NCI-H187 (cell line): Measurements from ENCODE around the gene AASDH.

ENCODE experiments used
- DNase-seq, 2 experiments: peaks; one replicate each; lab custom pipeline; 2025; lab: John Stamatoyannopoulos, UW

AASDH gene

DNA sequence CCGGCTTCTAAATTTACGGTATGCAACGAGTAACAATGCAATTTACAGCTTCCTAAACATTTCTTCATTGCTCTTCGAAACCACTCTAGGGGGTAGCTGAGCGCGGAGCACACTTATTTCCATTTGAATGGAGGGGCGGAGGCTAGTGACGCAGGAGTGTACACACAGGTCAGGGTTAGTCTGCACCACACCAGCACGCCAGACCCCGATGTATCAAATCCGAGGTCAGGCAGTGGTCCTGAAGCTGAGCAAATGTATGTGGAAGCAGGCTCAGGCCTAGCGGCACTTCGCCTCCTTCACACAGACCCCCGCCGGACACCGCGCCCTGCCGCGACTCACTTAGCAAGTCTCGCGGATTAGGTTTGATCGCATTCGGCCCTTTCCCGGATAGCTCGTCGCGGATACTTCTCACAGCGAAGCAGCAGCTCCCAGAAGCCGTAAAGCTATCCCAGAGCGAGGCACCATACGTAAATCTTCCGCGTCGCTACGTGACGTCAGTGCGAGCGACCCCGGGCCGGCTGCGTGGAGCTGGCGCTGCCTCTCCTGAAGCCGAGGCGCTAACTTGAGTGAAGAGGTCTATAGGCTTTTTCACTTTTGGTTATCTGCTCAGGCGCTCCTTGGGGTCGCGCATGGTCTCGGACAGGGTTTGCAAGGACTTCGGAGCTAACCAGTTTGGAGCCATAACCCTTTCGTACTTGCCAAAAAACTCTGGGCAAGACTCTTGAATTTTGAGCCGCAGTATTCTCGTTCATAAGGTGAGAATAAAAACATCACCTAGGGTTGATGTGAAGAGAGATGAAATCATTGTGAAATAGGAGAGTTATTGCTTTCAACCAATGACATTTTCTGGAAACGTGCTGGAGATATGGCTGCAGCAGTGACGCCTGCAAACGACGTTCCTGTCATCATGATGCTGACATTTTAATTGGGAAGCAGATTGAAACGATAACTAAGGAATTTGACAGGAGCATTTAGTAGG, at the start of gene AASDH:
Gene AASDH (minus strand): TSS at position 469 of the 979 bp plus-strand sequence. CDS start 3,192 bp downstream, outside the sequence.
- peak; percentile 91 to 97 for DNase-seq

DNA sequence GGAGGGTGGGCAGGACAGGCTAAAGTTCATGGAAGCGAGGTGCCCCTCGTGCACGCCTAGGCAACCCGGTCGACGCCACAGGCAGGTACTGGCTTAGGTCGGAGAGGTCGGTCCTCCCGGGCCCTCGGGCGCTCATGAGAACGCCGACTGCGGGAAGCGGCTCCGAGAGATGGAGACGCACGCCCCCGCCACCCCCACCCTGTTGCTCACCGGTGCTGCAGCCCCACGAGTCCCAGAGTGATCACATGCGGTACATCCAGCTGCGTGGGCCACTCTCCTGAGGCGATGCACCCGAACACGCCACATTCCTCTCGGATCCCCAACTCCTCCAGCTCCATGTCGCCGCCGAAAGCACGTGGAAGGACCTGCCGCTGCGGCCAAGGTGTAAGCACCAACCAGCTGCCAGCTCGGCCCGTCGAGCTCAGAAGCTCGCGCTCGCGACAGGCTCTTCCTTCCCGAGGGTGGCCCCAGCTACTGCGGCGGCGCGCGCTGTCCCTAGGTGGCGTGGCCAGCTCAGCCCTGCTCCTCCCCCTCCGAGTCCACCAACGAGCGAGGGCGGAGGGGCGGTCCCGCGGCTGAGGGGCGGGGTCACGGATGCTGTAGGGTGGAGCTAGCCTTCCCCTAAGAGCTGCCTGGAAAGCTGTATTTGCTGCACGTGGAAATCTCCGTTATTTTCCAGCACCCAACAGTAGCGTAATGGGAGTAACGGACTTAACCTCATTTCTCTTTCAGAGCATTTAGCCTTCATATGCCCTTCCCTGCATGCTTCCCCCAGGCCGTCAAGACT, 48.0 kb upstream of the AASDH start, which contains the start of gene PPAT:
Gene PPAT (minus strand): TSS at position 476 of the 787 bp plus-strand sequence. CDS start 138 bp downstream, at position 338.
- peak; percentile 98 to 99 for DNase-seq

DNA sequence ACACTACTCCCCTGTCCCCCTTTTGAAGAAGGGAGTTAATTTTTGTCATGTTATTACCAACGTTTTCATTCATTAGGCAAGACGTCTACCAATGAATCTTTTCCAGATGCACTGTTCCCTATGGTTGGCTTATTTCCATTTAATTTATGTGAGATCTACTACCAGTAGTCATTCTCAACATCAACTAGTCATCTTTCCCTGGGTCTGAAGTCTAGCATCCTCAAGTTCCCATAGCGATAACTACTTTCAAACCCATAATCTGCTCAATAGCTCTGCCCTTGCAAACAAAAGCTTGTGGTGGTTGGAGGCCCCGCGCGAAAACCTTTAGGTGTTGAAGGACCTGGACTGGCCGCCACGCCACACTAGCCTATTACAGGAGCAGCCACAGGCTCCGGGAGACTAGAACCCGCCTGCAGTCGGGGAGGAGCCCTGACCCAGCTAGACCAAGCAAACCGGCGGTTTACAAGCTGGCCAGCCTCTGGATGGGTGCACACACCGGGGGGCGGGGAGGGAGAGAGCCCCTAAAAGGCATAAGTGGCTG, 47.4 kb upstream of the AASDH start:
- peak; percentile 30 to 69 for DNase-seq

- no peak for DNase-seq
These were observed 46.0 kb upstream of the AASDH start for GRCh38 chr4:56433280-56433679.

GRCh38 chr4:56430203-56430602, 42.9 kb upstream of the AASDH start:
- no peak for DNase-seq

DNA sequence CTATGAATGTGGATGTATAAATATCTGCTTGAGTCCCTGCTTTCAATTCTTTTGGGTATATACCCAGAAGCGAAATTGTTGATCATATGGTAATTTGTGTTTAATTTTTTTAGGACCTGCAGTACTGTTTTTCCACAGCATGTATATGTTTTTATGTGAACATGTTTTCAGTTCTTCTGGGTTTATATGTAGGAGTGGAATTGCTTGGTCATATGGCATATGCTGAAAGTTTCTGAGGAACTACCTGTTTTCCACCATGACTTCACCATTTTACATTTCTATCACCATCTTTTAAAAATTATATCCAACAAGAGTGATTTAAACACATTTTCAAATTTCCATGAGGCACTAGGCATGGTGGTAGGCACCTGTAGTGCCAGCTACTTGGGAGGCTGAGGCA, 39.9 kb upstream of the AASDH start:
- DNase-seq = no peak

DNA sequence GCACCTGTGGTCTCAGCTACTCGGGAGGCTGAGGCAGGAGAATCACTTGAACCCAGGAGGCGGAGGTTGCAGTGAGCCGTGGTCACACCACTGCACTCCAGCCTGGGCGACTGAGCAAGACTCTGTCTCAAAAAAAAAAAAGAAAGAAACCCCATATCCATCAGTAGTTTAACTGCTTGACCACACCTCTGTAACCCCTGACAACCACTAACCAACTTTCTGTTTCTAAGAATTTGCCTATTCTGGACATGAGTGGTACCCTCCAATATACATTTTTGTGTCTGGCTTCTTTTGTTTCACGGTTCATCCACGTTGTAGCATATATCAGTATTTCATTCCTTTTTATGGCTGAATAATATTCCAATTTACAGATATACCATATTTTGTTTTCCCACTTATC, 39.0 kb upstream of the AASDH start:
- no peak for DNase-seq

GRCh38 chr4:56425518-56425917, 38.2 kb upstream of the AASDH start:
- DNase-seq = no peak

DNA sequence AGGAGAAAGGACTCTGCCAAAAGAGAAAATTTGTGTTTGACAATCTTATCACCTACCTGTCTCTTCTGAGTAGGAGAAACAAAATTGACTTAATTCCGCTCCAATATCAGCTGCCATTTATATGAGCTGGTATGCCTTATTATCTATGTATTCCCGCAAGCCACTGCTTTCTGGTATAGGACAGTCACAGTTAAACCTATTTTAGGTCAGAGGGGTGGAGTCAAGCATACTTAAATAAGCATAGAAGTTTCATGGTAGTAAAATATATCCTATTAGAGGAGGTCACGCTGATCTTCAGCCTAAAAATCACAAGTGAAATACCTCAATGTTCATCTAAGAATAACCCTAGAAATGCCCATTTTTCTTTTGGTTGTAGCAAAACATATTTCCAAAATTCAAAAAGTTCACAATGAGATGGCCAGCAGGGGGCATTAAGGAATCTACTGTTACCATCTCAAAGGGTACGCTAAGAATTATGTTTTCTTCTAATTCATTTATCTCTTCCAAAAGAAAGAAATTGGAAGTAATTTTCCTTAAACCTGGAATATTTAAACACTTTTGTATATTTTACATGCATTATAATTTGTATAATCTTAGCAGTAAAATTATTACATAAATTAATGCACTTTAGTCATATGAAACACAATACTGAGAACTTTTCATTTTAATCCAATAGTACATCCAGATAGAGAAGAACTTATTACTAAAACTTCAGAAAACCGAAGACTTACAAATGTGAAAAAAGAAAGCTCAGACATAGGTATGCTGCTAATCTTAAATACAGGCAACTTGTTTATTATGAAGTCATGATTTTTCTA, 37.6 kb upstream of the AASDH start:
- no peak for DNase-seq

- DNase-seq = no peak
These were observed 36.9 kb upstream of the AASDH start for GRCh38 chr4:56424176-56424575.

DNA sequence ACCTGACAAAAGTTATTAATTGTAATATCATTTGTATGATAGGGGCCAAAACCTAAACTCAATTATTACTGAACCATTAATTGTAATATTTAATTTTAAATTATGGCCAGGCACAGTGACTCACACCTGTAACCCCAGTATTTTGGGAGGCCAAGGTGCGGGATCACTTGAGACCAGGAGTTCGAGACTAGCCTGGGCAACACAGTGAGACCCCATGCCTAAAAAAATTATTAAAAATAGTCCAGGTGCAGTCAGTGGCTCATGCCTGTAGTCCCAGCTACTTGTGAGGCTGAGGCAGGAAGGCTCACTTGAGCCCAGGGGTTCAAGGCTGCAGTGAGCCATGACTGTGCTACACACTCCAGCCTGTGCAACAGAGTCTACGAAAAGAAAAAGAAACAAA, 30.1 kb upstream of the AASDH start:
- no peak for DNase-seq

DNA sequence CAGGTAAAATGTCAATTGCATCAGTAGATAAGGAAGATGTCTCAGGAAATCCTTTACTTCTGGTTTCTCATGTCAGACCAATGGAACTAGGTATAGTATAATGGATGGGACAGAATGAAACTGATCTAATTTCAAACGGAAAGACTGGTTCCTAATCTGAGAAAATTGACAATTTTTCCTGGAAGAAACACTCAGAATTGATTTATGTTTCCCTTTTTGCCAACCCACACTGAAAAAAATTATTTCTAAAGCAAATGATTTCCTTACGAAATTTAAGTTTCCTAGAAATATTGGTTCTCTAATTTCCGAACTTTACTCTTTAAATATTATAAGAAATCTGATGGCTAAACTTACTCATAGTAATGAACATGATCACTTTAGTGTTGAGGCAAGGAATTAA, 29.1 kb upstream of the AASDH start:
- no peak for DNase-seq

GRCh38 chr4:56414135-56414670, 26.9 kb upstream of the AASDH start:
- DNase-seq = no peak

DNA sequence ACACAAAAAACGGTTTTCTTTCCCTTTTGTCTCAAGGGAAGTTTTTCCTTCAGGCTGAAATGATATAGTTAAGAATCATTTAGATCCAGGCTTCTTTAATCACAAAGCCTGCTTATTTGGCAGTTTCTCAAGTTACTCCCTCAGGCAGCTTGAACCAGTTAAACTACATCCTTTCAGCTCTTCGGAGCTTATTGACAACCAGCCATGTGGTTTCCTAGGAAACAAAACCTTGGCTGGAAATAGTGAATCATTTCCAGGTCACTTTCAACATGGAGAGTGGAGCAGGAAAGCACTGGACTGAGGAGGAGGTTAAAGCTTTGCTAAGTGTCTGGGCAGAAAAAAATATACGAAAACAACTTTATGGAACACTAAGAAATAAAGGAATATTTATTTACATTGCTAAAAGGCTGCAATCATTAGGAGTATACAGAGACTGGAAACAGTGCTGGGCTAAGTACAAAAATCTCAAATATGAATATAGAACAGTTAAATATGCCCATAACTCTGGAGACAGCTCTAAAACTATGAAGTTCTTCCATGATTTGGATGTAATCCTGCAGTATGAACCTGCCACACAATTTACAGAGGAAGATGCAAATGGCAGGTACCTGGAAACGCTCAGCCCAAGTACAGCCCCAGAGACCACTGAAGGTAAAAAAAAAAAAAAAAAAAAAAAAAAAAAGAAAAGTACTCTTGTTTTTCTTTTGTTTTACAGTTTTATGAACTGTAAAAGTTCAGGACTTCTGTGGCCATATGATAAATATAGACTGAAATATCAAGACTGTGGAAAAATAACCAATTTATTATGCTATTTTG, 23.2 kb upstream of the AASDH start:
- DNase-seq = no peak

GRCh38 chr4:56409511-56410090, 22.3 kb upstream of the AASDH start:
- no peak for DNase-seq

GRCh38 chr4:56408978-56409377, 21.7 kb upstream of the AASDH start:
- no peak for DNase-seq

DNA sequence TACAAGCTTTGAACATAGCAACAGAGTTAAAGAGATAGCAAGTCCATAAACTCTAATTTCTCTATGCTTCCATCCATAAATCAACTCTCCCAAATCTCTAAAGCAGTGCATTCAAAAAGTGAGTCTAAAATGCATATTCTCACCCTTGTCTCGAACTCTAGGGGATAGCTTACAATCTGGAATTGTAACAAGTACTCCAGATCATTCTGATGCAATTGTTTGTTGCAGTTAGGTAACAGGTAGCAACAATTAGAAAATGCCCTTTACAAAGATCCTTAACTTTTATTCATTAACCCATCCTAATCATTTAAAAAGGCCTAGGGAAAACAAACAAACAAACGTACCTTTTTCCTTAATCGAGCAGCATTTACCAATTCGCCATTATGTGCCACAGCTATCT, 18.9 kb upstream of the AASDH start:
- no peak for DNase-seq

GRCh38 chr4:56405016-56405415, 17.7 kb upstream of the AASDH start:
- DNase-seq = no peak

DNA sequence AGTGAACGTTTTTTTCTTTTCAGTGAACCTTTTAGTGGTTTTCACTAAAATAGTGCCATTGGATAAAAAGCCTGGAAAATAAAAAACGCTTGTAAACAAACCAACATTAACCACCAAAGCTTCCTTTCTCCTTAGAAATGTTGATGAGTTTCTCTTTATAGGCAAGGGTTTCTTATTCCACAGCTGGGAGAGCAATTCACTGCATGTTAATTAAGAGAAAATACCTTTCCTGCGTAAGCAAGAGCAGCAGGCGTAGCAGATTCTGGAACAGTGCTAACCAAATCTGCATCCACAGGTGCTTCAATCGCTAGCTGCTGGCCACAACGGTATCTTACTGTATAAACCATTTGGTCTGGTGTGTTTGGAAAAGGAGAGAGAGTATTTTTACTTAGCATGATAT, 13.3 kb upstream of the AASDH start:
- DNase-seq = no peak

DNA sequence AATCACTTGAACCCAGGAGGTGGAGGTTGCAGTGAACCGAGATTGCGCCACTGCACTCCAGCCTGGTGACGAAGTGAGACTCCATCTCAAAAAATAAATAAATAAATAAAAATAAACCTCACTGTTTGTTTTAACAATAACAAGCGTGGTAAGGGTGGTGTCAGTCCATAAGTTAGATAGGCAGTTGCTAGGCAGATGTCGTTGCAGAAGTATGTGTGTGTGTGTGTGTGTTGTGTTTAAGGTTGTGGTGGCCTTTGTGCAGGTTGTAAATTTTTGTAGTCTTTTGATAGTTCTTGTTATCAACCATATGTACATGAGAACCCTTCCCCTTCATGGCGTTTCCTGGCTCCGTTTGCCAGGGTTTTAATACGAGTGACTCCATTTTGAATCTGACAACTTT, 4.0 kb upstream of the AASDH start:
- no peak for DNase-seq
